GM21526 (cell line): ENCODE results near the gene SWAP70.

ENCODE experiments used
- ATAC-seq: cut with Tn5 transposase; IDR thresholded peaks from one replicate; pipeline ENCODE4 v1.9.1; 2021; ENCODE audit warnings: moderate library complexity; ENCODE audit not compliant: unreplicated experiment, low FRiP score

The SWAP70 gene

DNA sequence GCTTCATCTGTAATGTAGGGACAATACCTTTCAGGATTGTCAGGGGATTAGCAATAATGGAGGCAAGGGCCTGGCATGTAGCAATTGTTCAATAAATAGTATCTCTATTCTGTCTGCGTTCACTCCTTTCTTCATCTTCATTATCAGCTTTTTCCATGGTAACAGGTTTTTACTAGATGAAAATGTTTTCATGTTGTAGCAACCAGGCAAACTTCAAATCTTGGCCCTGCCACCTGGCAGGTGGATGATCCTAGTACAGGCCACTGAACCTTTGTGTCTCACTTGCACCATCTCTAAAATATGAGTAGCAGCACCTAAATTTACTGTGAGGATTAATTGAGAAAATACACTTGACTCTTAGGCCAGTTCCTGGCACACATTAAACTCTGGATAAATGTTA is 83.4 kb downstream of the SWAP70 start:
- ATAC-seq = no peak

DNA sequence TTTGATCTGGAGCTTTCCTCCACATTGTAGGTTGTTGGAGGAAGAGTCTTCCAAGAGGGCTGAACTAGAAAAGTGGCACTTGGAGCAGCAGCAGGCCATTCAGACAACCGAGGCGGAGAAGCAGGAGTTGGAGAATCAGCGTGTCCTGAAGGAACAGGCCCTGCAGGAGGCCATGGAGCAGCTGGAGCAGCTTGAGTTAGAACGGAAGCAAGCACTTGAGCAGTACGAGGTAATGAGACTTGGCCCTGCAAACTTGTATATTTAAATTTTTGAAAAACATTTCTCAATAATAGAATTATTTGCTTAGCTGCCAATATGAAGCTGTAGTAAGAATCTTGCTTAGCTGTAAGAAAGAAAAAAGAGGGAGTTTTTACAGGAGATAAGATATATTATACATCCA is 84.0 kb downstream of the SWAP70 start:
- no peak for ATAC-seq

DNA sequence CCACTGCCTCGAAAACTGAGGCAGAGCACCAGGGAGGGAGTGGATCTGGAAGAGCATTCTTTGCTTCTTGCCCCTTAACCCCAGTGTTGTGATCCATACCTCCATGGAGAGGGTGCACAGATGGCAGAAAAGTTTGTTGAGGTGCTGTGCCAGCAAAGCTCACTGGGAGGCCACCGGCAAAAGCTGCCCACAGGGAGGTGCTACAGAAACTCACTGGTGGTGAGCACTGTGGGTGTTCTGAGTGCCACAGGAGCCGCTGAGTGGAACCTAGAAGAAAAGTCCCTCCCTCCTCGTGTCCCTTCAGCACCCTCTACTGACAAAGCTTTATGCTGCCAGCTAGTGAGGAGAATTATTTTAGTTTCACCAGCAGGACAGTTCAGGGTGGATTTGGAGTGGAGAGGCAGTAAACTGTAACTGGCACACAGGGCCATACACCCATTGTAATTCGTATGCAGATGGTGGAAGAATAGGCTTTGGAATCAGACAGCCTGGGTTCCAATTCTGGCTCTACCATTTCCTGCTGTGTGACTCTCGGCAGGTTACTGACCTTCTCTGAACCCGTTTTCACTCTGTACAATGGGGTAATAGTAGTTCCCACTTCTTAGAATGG is 84.6 kb downstream of the SWAP70 start:
- peak; percentile 62 for ATAC-seq

DNA sequence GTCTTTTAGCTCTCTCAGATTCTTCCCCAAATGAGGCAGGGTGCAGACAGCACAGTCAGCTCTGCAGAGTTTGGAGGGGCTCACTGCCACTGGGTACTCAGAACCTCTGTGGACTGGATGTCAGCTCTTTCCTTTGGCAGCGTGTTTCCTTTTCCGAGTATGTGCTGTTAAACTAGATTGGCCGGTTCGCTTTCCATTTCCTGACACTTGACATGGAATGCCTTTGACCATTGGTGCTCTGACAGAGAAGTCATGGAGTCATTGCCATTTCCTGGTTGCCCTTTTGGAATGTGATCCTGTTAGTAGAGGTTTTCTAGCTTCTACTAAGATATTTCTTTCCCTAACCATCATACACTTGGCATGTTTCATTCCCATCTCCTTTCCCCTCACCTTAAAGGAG is 86.7 kb downstream of the SWAP70 start:
- ATAC-seq = no peak

DNA sequence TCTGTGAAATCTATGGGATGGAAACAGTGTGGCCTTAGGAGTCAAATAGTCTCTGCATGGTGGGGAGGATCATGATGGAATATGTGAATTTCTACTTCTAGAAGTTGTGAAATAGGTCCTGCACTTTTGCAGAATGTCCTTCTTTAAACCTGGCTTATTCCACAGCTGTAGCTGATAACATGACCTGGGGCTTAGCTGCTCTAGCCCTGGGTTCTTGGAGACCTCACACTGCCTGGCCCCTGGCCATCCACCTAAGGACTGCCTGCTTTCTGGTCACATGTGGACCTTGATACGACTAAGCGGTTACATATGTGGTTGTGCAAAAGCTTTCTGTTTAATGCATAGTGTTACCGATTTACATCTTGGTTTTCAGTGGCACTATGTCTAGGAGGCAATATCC is 88.2 kb downstream of the SWAP70 start:
- ATAC-seq = no peak

DNA sequence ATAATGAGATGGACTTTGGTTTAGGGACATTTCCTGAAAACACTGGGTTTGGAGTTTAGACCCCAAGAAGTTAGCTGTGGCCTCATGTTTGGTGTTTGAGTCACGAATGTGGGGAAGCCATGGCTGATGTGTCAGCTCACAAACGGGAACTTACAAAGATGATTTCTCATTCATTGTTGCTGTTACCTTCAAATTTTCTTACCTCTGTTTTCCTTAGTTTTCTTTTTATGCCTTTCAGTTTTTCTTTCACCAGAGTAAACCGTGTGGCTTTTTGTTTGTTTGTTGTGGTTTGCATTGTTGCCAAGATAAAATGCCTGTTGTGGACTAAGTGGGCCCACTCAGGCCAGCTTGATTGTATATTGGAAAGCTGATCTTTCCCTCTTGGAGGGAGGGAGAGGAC is 89.1 kb downstream of the SWAP70 start:
- no peak for ATAC-seq

DNA sequence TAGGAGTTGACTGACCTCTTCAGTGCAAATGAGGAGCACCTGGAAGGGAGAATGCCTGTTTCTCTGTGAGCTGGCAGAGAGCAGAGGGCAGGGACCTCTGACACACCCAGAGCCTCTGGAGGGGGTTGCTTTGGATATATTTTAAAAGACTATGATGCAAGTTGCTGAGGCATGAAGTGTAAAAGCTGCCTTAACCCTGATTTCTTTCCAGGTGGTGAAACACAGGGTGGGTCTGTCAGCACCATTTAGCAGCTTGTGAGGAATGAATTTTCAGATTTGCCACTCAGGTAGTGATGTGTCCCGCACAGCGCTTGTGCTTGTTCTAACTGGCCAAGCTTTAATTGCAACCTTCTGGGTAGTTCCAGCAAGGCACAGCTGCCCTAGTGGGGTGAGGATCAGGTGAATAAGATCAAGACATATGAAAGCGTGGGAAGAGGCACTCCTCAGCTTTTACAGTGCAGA is 90.2 kb downstream of the SWAP70 start:
- ATAC-seq = no peak

DNA sequence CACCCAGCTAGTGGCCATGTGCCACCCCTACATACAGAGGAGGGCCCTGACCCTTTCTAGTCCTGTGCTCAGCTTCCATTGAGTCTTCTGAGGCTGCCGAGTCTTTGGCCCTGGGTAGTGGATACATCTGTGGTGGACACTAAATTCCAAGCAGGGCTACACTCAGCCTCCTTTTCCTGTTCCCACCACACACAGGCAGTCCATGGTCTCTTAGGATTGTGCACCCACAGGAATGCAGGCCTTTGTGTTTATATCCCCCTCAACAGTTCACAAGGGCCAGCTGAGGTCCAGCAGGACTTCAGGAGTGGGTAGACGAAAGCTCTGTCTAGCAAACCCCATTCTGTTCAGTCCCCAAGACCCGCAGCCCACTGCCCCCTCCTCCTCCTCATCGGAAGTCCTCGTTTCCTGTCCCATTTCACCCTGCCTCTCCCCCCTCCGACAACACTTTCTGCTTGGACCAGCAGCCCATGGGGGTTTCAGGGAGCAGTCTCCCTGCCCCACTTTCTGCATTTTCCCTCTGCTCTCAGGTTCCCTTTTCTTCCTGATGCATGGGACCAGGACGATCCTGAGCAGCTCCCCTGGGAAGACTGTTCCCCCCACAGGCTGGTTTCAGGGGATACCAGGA is 91.8 kb downstream of the SWAP70 start:
- ATAC-seq = no peak

DNA sequence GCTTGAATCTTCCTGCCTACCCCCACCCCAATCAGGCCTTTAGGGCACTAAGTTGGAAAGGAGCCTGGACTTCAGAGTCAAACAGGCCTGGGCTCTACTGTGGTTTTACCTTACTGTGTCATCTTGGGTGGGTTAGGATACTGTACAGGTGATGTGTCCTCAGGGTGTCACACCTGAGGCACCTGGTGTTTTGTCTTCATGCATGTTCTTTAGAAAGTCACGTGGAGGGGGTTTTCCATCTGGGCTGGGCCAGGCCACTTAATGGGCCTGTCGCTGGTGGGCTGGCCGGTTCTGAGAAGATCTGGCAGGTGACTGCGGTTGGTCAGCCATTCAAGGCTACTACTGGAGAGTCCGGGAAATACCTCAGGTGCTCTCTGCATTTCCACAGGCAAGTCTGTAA is 92.6 kb downstream of the SWAP70 start:
- ATAC-seq = no peak

DNA sequence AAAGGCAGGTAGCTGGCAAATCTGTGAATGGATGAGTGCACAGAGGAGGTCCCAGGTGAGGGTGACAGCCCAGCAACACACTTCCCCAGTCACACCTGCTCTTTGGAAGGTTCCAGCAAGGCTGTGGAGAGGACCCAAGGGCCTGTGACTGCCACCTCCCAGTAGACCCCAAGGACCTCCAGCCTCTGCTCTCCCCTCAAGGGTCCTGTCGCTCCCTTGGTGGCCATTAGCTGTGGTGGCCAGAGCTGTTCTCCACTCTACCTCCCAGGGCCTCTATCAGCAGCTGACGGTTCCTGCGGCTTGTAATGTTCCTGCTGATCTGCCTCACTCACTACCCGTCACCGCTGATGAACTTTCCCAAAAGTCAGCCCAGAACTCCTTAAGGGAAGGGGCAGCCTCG is 93.0 kb downstream of the SWAP70 start:
- ATAC-seq = no peak

DNA sequence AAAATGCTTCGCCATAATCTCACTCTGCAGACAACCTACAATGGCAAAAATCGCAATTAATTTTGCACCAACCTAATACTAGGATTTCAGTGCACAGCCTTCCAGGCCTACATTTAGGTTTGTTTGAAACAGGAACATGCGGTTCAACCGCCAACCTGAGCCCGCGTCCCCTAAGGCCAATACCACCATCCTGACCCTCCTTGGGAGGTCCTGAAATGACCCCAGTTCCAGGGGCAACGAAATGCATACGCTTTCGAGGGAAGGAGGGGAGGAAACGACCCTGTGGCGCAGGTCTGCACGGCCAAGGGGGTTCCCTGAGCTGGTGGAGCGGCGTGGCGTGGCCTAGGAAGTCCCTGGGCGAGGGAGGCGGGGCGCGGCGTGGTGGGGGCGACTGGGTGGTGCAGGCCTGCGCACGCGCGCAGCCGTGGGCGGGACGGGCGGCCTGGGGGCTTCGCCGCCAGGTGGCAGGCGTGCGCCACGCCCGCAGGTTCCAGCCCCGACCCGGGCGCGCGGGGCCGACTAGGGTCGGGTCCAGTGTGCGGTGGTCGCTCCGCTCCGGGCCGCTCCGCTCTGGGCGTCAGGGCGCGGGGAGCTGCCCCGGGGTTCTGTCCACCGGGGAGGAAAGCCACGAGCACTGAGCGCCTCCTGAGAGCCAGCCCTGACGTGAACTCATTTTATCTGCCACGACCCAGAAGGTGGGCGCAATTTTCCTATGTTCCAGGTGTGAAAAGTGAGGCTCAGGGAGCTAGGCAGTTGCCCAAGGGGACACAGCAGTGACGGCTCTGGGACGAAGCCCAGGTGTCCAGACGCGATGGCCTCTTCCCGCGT is 94.1 kb downstream of the SWAP70 start:
- peak; percentile 53 for ATAC-seq

DNA sequence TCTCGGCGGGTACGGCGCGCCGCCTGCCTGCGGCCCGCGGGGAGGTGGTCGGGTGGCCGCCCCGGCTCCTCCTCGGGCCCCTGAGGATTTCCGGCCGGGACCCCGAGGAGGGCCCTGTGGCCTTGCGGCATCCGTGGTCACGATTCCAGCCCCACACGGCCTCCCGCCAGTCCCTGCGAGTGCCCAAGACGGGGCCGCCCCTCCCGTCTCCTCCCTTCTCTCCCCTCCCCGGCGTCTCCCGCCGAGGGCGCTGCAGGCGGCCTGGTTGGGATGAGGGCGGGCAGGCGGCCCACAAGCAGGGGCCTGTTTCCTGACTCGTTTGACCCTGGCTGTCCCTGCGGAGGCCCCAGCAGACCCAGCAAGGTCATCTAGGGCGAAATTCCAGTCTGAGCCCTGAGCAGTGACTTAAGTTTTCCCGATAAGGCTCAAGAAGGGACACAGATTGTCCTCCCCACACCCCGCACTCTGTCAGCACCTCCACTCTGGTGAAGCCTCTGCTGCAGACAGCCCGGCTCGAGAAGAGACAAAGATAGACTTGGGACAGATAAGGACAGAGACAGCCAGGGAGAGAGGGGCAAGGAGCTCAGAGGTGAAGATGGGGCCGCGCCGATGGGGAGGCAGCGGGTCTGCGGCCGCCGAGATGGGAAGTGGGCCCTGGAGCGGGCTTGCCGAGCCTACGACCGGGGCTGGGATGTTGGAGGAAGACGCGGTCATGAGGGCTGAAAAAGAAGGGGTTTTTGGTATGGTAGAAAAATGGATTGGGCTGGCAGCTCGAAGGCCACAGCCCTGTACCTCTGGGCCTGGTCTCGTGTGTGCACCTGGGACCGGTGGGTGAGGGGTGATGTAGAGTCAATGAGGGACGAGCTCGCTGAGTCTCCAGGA is 95.0 kb downstream of the SWAP70 start:
- ATAC-seq = no peak

DNA sequence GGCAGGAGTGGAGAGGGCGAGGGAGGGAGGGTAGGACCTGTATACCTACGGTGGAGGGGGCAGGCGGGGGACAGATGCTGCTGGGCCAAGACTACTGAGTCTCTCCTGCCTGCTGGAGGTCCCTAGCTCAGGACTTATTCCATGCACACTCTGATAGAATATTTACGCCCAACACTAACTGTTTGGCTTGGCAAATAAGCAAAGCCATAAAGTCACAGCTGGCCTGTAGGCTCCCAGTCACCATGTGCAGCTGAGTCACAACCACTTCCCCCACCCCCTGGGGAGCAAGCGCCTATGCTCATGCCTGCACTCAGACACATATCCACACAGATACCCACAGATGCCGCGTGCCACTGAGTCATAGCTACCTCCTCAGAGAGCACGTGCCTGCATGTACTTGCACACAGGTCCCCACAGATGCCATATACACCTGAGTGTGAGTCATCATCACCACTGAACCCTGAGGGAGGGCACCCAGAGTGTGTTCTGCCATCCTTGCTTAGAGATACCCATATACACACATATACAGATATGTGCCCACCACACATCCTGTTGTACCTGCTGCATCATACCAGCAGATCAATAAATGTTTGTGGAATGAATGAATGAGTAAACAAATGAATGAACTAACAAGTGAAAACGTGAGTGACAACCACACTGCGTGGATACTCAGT is 95.8 kb downstream of the SWAP70 start:
- no peak for ATAC-seq

DNA sequence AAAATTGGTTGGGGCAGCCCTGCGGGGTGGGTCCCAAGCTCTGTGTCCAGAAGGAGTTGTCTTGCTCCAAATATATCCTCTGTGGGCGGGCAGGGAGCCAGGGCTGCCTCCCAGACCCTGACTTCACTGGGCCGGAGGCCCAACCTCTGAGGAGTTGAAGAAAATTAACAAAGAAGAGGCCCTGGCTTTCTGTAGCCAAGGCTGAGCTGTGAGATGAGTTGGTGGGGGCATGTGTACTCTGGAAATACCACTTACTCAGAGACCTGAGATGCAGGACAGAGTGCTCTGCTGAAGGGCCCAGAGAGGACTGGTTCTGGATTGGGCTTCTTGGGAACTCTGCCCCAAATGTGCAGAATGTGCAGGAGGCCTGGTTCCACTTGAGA is 96.3 kb downstream of the SWAP70 start:
- ATAC-seq = no peak

DNA sequence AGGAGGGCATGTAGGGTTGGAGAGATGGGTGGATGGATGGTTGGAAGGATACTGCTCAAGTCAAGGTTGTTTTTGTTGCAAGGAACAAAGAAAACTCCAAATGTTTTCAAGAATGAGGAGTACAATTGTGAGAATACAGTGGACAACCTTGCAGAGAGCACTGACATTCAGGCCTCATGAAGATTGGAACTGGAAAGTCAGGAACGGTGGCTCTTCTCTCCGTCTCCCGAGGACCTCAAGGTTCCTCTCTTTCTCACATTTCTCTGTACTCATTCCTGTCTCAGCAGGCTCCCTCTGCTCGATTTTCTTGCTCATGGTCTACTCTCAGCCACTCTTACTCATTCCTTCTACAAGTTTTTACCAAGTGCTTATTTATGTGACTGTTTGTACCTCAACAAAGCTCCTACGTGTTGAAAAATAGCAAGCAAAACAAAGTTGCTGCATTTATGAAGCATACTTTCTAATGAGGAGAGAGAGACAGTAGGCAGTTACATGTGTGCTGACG is 97.6 kb downstream of the SWAP70 start:
- ATAC-seq = no peak

DNA sequence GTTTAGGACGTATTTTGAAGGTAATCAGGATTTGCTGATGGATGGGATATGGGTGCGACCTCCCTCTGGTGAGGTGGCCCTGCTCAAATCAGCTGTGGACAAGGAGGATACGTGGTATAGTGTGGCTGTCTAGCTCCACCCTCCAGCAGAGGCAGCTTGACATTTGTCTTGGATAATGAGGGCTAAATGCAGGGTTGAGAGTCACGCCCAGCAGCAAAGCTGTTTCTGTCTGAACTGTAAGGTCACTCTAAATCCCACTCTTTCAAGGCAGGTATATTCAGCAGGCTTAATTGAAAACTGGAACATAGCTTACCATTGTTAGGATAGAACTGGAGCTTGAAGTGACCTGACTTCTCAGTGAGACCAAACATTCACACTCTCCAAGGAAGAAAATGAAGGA is 98.7 kb downstream of the SWAP70 start:
- ATAC-seq = no peak

DNA sequence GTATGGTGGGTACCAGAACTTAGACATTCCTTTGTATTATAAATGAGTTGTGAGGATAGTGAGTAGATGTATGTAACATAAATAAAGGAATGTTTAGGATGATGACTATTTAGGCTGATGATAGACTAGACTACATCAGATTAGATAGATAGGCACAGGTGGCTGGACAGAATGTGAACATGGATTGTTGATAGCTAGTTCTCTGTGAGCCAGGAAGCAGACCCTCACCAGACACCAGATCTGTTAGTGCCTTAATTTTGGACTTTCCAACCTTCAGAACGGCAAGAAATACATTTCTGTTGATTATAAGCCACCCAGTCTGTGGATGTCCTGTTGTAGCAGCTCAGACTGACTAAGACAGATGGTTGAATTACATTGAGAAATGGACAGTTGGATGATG is 99.4 kb downstream of the SWAP70 start:
- ATAC-seq = no peak

DNA sequence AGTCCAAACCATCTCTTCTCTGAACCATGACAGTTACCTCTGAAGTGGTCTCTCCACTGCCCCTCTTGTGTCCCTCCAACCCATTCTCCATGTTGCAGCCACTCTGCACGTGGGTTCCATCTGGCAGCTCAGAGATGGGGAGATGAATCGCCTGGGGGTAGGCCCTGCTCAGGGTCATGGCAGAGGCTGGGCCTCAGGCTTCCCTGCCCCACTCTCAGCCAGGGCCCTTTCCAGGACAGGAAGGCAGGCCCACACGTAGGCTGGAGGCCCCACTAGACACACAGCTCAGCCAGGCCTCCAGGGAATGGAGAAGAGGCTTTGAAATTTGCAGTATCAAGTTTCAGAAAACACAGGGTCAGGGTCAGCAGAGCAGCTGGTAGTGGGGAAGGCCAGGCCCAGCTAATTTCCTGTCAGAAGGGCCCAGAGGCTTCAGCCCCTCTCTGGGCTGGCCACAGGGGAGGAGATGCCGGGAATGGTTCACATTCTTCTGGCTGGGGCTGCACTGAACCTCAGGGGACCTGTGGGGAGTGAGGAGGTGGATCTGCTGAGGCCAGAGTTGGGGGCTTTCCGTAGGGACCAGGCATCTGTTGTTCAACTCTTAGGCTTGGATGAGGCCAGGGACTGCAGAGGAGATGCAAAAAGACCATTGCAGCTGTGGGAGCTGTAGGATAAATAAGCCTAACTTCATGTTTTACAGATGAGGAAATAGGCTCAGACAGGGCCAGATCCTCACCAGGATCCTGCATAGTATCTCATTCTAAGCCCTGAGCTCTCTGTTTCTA is 101.6 kb downstream of the SWAP70 start:
- ATAC-seq = no peak

DNA sequence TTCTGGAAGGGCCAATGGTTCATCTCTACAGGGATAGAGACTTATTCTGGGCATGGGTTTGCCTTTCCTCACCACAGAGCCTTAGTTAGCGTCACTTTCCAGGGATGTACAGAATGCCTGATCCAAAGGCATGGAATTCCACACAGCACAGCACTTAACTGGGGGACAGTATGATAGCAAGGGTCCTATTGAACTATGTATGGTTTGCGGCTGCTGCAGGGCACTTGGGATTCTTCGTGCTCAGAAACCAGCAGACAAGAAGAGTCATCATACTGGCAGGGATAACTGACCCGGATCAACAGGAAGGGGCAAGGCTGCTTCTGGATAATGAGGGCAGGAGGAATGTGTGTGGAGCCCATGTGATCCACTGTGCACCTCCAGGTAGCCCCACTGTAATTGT is 105.7 kb downstream of the SWAP70 start:
- no peak for ATAC-seq
